Measurements from ENCODE around the gene DPM2.

Gene DPM2

DNA sequence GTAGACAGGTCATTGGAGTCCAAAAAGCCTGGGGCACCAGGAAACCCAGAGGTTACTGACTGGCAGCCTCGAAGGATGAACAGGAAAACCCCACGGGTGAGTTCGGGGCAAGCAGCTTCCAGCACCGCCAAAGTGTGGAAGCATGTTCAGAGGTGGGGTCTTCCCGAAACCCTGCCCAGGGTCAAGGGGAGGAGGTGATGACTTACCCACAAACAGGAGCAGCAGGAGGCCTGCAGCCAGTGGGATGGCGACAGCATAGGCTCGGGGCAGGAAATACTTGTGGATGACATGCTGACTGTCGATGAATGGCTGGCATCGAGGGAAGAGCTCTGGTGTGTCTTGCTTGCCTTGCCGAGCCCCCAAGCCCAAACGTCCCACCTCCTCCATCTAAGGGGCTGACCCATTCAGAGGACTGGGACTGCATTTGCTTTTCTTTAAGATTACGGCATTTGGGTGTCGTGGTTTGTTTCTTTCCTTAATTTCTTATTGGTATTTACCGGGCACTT lies 1.3 kb downstream of the DPM2 start:
- DNase-seq (ENCODE audit: low read depth): no peak

DNA sequence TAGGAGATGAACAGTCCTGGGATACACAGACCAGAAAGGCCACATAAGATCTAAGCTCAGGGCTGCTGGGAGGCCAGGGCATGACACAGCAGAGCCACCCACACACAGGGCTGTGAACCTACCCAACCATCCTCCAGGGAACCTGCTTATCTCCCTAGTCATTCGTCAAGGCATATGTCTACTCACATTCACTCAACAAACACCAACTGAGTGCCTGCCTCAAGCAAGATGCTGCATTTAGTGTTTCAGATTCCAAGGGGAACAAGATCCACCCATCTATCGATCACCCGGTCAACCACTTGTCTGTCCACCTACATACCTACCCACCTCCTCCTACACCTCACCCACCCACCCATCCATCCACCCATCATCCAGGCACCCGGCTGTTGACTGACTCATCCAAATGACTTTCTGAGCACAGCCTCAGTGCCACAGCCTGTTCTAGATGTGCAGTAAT lies 1.9 kb downstream of the DPM2 start:
- DNase-seq (ENCODE audit: low read depth): no peak

DNA sequence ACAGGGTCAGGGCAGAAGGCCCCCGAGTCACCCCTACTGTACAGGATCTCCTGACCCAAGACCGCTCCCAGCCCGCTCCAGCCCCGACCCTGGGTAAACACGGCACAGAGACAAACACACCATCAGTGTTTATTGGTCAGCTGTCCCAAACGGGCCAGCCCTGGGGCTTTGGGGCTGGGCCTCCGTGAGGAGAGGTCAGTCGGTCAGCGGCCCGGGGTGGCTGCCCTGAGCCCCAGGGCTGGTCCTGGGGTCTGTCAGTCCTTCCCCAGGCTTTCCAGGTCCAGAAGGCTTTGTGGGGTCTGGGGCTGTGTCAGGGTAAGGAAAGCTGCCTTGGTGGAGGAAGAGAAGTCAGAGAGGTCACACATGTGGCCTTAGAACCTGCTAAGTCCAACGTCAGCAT lies 2.7 kb downstream of the DPM2 start:
- DNase-seq (ENCODE audit: low read depth): no peak

DNA sequence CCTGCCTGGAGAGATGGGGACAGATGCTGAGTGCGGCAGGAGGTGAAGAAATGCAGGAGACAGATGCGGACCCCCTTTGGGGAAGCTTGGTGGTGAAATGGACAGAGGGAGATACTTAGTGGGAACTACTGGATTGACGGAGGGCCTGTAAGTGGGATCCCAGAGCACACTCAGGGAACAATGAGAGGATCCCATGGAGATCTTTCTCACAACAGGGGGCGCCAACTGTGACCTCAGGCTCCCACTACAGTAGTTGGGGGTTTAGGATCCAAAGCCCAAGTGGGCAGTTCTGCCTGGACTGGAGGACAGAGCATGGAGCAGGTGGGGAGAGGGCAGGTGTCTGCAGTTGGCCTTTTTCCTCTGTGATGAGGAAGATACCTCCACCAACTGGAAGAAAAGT lies 3.4 kb downstream of the DPM2 start:
- no peak for DNase-seq (ENCODE audit: low read depth)

DNA sequence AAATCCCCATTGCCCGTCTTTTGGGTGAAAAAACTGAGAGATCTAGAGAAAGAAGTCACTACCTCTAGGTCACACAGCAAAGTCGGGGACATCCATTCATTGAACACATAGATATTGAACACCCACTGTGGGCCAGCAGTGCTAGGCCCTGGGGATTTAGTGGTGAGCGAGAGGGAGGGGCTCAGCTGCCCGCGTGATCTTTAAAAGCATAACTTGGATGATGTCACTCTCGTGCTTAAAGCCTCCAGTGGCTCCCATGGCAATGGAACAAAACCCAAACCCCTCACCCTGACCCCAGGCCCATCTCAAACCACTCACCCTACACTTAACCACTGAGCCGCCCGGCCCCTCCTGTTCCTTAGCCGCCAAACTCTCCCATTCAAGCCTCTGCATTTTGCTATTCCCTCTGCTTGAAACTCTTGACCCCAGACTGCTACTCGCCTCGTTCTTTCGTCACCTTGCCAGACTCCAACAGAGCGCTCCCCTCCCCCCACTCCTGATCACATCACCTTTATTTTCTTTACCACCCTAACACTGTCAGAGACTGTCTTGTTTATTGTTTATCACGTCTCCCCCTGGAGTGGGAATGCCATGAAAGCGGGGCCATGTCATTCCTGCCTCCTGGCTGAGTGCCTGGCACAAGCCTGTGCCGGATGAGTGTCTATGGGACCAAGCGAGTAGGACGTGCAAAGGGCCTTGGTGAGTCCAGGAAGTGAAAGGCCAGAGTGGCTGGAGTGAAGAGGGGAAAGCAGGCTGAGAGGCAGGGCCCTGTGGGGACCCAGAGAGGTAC lies 6.4 kb downstream of the DPM2 start:
- no peak for DNase-seq (ENCODE audit: low read depth)

DNA sequence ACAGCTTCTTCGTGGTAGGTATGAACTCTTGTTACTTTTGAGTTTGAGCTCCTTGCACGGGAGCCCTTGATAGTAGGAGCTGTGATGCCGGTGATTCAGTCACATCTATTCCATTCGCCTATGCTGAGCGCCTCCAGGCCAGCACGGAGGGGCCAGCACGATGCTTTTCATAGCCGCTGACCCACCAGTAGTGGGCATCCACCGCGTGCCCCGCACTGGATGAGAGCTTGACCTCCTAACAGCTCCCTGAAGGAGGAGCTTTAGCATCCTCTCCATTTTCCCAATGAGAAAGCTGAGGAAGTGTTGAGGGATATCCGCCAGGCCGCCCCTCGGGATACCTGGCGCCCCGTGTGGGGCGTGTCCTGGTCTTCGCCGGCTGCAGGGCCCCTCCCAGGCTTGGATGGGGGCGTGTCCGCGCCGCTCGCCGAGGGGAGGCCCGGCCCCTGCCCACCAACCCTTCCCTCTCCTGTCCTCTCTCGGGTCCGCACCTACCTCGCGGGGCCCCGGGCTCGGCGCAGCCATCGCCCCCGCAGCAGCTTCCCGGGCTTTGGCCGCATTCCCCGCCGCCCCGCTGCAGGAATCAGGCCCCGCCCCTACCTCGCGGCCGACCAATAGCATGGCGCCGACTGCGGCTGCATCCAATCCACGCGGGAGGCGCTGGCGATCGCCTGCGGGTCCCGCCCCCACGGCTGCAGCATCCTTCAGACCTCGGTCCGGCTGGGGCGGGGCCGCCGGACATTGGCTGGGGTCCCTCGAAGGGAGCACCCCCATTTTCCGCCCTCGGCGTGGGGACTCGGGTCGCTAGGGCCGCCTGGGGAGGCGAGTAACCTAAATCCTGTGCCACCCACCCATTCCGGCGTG lies 7.2 kb downstream of the DPM2 start, which contains the start of gene PIP5KL1:
Gene PIP5KL1, minus strand, starts transcription at position 547 of the 861 bp plus-strand sequence. Its CDS starts 25 bp downstream, at position 522.
- no peak for DNase-seq (ENCODE audit: low read depth)

DNA sequence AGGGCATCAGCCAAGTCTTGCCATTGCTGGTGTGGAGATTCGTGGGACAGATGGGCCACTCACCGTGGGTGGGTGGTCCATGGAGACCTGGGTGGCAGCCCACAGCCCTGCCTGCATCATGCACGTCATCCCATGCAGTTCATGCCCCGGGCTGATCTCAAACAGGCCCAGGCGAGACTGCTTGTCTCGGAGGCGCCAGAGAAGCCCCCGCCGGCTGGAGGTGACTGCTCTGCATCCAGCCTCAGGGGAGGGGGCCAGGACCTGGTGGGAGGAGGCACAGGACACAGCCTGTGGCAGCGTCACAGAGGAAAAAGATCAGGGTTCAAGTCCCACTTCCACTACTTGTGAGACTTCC lies 8.1 kb downstream of the DPM2 start:
- DNase-seq (ENCODE audit: low read depth): no peak

DNA sequence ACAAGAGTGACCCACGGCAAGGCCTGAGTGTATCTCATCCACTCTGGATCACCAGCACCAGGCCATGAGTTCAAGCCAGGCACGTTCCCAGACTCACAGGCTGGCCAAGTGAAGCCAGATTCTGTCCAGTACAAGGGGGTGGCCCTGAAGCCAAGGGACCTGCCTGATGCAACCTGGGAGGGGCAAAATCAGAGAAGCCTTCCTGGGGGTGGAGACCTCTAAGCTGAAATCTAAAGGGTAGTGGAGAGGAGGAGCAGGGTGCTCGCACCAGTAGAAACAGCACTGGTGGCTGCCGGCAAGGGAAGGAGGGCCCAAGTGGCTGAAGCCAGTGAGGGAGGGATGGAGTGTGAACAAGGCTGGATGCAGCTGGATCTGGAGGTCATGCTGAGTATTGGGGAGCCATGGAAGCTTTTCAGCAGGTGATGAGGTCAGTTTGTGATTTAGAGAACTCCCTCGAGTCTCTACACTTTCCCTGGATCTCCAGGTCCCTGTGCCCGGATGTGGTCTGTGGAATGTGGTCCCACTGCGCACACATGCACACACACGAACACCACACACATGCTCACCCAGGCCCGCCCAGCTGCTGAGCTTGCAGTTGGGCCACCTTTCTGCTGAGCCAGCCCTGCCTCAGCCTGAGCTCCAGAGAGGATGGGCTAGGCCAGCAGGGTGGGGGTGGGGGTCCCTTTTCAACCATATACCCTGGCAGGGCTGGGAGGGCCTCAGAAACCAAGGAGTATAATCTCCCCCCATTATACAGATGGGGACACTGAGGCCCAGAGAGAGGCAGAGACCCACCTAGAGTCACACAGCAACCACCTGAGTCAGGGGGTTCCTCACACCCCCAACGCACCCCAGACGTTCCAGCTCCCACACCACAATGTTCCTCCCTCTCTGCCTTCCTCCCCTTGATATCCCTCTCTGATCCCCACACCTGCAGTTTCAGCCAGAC lies 8.7 kb downstream of the DPM2 start:
- DNase-seq (ENCODE audit: low read depth): no peak

DNA sequence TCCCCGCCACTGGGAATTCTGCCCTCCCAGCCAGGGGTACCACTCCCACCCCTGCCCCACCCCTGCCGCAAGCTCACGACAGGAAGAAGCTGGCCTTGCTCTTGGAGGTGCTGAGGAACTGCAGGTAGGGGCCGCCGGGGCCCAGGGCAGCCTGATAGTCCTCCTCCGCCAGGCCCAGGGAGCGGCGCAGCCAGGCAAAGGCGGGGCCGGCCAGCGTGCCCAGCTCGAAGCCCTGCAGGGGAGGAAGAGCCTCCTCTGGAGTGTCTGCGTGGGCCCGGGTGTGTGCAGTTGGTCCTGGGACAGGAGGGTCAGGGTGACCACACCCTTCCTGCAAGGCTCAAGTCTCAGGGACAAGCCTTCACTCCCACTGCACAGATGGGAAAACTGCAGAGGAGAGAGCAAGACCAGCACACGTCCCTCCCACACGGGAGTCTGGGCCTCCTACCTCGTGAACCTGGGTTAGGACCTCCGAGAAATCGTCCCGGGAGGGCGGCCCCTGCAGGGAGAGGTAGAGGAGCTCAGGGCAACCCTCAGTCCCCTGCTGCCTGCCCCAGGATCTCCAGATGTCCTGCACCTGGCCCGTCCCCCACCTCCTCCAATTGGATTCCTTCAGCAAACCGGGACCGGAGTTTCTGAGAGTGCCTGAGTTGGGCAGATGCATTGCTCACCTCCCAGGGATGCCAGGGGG lies 9.5 kb downstream of the DPM2 start:
- no peak for DNase-seq (ENCODE audit: low read depth)

DNA sequence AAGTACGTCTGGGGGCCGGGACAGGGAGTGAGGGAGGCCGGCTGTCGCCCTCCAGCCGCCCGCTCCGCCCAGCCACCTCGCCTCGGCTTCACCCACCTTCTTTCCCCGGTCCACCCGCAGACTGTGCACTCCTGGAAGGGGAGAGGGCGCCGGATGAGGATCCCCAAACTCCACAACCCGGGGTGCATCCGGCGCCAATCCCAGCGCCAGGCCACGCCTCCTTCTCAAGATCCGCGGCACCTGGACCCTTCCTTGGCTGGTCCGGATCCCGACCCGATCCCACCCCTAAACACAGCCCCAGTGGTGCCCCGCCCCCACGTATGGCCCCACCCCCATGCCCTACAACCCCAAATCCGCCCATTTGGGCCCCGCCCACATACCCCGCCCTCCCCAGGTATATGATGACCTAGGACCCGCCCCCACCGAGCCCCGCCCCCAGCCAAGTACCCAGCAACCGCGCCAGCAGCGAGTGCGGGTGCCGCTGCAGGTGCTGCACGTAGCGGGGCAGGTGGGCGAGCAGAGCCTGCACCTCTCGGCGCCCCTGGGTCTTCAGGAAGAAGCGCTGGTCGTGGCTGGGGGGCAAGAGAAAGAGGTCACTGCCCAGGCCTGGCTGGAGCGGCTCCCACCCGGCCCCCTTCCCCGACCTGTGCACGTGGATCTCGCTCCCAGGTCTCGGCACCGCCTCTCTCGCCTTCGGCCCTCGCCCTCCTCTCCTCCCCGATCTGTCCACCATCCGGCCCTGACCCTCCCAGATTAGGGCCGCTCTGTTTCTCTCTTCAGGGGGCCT lies 10.3 kb downstream of the DPM2 start:
- DNase-seq (ENCODE audit: low read depth): no peak

DNA sequence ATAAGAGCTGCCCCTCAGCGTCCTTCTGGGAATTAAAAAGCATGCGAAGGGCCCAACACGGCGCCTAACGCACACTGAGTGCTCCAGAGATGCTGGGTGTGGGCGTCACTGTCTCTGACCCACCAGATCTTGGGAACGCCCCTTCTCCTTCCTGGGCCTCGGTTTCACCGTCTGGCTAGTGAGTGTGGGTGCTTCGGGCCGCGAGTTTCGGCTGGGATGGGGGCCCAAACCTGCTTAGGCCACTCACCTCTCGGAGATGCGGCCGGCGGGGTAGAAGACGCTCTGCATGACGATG lies 10.8 kb downstream of the DPM2 start:
- DNase-seq (ENCODE audit: low read depth): no peak

DNA sequence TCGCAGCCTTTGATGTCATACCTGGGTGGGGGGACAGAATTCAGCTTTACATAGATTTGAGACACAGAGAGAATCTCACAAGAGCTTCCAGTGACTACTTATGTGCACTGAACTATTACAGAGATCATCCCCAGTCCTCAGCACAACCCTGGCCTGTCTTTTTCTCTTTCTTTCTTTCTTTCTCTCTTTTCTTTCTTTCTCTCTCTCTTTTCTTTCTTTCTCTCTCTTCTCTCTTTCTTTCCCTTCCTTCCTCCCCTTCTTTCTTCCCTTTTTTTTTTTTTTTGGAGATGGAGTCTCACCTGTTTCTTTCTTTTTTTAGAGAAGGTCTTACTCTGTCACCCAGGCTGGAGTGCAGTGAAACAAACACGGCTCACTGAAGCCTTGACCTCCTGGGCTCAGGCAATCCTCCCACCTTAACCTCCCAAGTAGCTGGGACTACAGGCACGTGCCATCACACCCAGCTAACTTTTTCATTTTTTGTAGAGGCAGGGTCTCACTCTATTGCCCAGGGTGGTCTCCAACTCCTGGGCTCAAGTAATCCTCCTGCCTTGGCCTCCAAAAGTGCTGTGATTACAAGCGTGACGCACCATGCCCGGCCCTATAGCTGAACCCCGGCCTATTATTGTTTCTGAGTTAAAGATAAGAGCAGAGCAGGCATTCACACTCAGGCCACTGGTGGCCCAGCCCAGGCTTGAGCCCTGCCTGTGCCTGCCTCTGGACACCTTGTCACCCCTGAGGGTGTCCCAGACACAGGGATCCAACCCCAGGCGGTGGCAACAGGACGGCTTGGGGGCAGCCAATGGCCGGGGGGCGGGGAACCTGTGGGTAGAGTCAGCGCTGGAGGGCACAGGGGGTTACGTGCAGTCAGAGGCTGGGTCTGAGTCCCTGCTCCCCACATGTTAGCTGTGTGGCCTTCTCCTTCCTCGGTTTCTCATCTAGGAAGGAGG lies 11.4 kb downstream of the DPM2 start:
- DNase-seq (ENCODE audit: low read depth): no peak

DNA sequence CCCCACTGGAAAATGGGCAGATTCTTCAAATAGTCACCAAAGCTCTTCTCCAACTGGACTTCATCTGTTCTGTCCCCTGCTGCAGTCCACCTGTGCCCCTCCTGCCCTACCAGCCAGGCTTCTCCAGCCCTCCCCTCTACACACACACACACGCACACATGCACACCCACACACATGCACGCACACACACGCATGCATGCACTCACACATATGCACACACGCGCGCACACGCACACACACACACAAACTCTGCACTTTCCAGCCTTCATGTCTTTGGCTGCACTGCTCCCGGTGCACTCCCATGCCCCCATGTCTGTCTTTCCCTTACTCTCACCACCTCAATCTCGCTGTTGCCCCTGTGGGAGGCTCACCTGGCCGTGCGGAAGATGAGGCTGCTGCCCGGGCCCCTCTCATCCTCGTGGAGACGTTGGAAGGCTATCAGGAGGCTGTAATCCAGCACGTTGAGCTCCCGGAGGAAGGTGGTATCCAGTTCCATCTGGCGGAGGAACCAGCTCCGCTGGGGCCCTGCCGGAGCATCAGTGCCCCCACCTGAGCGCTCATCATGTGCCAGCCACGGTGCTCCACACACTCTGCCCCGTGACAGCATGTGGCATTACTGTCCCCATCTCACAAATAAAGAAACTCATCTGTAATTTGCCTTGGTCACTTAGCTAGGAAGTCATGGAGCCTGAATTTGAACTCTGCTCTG lies 12.8 kb downstream of the DPM2 start:
- DNase-seq (ENCODE audit: low read depth): no peak

DNA sequence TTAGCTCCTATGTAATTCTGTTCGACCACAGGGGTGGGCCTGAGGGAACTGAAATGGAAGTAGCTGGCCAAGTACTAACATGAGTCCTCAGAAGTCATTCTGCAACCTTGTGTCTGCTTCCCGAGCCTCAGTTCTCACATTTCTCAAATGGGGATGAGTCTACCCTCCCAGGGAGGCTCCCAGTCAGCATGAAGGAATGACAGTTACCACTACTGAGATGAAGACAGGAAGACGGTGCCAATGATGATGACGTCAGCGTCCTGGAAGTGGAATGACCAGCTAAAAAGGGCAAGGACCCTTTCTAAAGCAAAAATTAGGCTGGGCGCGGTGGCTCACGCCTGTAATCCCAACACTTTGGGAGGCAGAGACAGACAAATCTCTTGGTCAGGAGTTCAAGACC lies 13.9 kb downstream of the DPM2 start:
- peak; percentile 94 for DNase-seq (ENCODE audit: low read depth)

DNA sequence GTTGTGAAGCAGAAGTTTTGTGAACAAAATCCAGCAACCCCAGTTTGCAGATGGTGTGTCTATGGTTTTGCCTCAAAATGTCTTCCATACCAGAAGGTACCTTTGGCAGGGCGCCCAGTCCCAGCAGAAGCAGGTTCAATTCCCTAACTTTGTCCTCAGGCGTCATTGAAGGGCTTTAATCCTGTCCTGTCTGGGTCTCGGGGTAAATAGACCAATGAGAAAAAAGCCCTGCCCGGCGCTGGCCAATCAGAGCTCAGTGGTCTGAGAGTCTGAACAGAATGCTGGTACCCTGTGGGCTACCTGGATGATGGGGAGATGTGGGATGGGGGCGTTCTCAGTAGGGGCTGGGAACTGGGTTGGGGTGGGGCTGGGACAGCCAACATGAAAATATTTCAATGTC lies 14.6 kb downstream of the DPM2 start:
- DNase-seq (ENCODE audit: low read depth): no peak

DNA sequence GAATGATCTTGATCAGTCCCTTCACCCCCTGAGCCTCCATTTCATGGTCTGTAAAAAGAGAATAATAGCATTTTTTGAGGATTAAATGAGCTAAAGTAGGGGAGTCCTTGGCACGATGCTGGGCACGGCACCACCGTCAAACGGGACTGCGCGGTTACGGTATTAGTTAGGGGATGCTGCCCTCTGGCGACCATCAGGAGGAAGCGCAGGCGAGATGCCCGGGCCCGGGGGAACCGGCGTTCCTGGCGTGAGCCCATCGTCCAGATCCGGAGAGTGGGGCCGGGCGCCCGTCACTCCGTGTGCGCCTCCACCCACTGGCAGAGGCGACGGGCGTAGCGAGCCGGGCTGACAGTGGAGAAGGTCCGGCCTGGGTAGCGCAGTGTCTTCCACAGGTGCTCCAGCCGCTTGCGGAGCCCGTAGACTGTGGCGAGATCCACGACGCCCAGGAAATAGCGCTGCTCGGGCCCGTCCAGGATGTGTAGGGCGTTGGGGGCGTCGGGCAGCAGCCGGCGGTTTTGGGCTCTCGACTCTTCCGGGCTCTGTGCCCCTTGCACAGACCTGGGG lies 16.0 kb downstream of the DPM2 start:
- no peak for DNase-seq (ENCODE audit: low read depth)

DNA sequence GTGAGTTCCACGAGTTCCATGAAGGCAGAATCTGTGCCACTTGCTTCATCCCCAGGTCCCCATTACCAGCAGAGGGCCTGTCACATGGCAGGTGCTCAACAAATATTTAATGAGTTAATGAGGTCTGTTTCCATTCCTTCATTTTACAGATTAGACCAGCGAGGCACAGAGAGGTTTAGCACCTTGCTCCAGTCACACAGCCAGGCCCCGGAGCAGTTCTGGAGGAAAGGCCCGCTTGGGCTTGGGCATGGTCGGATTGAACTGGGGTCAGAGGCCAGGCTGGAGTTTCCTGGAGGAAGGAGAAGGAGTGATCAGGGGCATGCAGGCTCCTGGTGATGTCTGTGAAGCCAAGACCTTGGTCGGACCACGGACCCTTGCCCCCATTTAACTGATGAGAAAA lies 16.9 kb downstream of the DPM2 start:
- DNase-seq (ENCODE audit: low read depth): no peak

DNA sequence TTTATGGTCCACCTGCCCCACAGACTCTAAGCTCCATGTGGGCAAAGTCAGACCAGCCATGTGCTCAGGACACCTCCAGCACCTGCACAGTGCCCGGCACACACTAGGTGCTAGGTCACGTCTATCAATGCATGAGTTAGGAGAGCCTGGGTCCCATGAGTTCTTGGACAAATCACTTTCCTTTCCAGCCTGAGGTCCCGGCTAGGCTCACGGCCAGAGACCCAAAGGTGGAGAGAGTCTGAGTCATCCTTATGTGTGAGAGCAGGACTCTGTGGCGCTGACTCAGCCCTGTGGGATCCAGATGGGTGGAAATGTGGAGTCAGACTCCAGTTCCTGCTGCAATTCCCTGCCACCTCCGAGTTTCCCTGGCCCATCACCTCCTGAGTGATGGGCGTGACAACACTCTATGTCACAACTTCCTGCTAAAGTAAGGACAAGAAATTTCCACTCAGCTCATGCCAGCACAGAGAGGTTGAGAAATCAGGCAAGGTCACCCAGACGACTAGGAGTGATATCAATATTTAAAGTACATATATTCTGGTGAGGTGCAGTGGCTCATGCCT lies 18.3 kb downstream of the DPM2 start:
- peak; percentile 99 for DNase-seq (ENCODE audit: low read depth)

All from GM04503 (cell line).